ENCODE measurements around the gene SMS. TPM values are rescaled to one million over a fixed set of nuclear protein-coding genes. Genes with fewer than 3 reads are reported as not detected.

SMS gene
- total and polyA plus RNA-seq, 2 of the 13 experiments (the other 11 are each of a cell fraction or from before 2014, with no cell fraction given): 40.5 to 91.9 TPM

- Histone ChIP-seq H3K4me3 (replicated peaks in 1 of 3; ENCODE audit: insufficient read depth in 1 of 3, low read depth in 2 of 3, low read length in 3 of 3) (no peak overlapping the region), H3K9ac (ENCODE audit: insufficient read depth, low read depth, low read length) (no peak overlapping the region), H3K27me3 (ENCODE audit: control insufficient read depth in 1 of 2, insufficient read depth in 2 of 2, low read length in 2 of 2) (no peaks in the 10 kb centered on the region), H3K9me3 (ENCODE audit: low read length) (no peaks in the 10 kb centered on the region), H3K36me3 (replicated peaks in 1 of 2; ENCODE audit: control insufficient read depth in 1 of 2, insufficient read depth in 2 of 2, low read length in 2 of 2) (peaks cover 0 to 29% of the 10 kb centered on the region in 2 experiments; a peak in 4 of 5 replicates), H2AFZ (ENCODE audit: low read length) (no peak overlapping the region), H3K4me2 (ENCODE audit: low read depth, low read length) (no peak overlapping the region), H4K20me1 (ENCODE audit: insufficient read depth, low read length) (no peaks in the 10 kb centered on the region), H3K4me1 (ENCODE audit: insufficient read depth, low read length) (no peaks in the 10 kb centered on the region), H3K79me2 (ENCODE audit: insufficient read depth, low read length) (no peaks in the 10 kb centered on the region), H3K27ac (ENCODE audit: extremely low read length, insufficient read depth, low read length) (no peak overlapping the region)
- no peak for ATAC-seq
- no peak for DNase-seq (ENCODE audit: low spot score)
- in situ Hi-C loops (cut with HindIII; ENCODE audit: extremely low pct_ligation_motif_present, low pct_unique_long_range_greater_than_20kb): loop anchor here (25.0 kb wide), 1 partner anchor 196 kb away; no protein-coding TSS in a partner anchor
- no peak for TF ChIP-seq RELA (CRISPR knock-in tag; IDR thresholded peaks at IDR 0.05)
- TF ChIP-seq HIVEP1 (CRISPR knock-in tag; IDR thresholded peaks at IDR 0.05): no peak
- no peak for TF ChIP-seq ZNF841 (CRISPR knock-in tag; IDR thresholded peaks at IDR 0.05; ENCODE audit: borderline replicate concordance)
- no peak for TF ChIP-seq REXO4 (CRISPR knock-in tag; IDR thresholded peaks at IDR 0.05; ENCODE audit: borderline replicate concordance)
- POLR2A ChIA-PET: no interaction called here
- CTCF ChIA-PET (ENCODE audit: low intra/inter-chr PET ratio, low total read pairs): no interaction called here
- 100% methylated on average over 8 of the region's 8 CpGs for WGBS (ENCODE audit: low lambda C conversion rate)
- no TSS peak for BruUV-seq (replicated peaks)
- no peak for FAIRE-seq
- intact Hi-C loops (cut with micrococcal nuclease; ENCODE audit: unreplicated experiment): no loop called here
Observed at GRCh38 chrX:21990832-21991231, 50.3 kb downstream of the SMS start.

GRCh38 chrX:21991504-21991903 lies 51.0 kb downstream of the SMS start:
- Histone ChIP-seq H3K4me1 (ENCODE audit: insufficient read depth, low read length) (no peaks in the 10 kb centered on the region), H3K9ac (ENCODE audit: insufficient read depth, low read depth, low read length) (no peak overlapping the region), H4K20me1 (ENCODE audit: insufficient read depth, low read length) (no peaks in the 10 kb centered on the region), H3K4me2 (ENCODE audit: low read depth, low read length) (no peak overlapping the region), H2AFZ (ENCODE audit: low read length) (no peak overlapping the region), H3K79me2 (ENCODE audit: insufficient read depth, low read length) (no peaks in the 10 kb centered on the region), H3K27ac (ENCODE audit: extremely low read length, insufficient read depth, low read length) (no peak overlapping the region), H3K4me3 (replicated peaks in 1 of 3; ENCODE audit: insufficient read depth in 1 of 3, low read depth in 2 of 3, low read length in 3 of 3) (no peak overlapping the region), H3K27me3 (ENCODE audit: control insufficient read depth in 1 of 2, insufficient read depth in 2 of 2, low read length in 2 of 2) (no peaks in the 10 kb centered on the region), H3K36me3 (replicated peaks in 1 of 2; ENCODE audit: control insufficient read depth in 1 of 2, insufficient read depth in 2 of 2, low read length in 2 of 2) (peaks cover 0 to 26% of the 10 kb centered on the region in 2 experiments; a peak in 4 of 5 replicates), H3K9me3 (ENCODE audit: low read length) (no peaks in the 10 kb centered on the region)
- no peak for FAIRE-seq
- intact Hi-C loops (cut with micrococcal nuclease; ENCODE audit: unreplicated experiment): no loop called here
- DNase-seq (ENCODE audit: low spot score): no peak
- WGBS (ENCODE audit: low lambda C conversion rate): 100% methylated on average over 3 of the region's 3 CpGs
- BruUV-seq (replicated peaks): no TSS peak
- CTCF ChIA-PET (ENCODE audit: low intra/inter-chr PET ratio, low total read pairs): no interaction called here
- in situ Hi-C loops (cut with HindIII; ENCODE audit: extremely low pct_ligation_motif_present, low pct_unique_long_range_greater_than_20kb): loop anchor here (25.0 kb wide), 1 partner anchor 196 kb away; no protein-coding TSS in a partner anchor
- POLR2A ChIA-PET: no interaction called here
- ATAC-seq: no peak
- TF ChIP-seq ZNF431 (CRISPR knock-in tag; IDR thresholded peaks at IDR 0.05; ENCODE audit: borderline replicate concordance, low read depth): no peak
- TF ChIP-seq MAZ (IDR thresholded peaks at IDR 0.05; ENCODE audit: borderline replicate concordance, low read depth, low read length): no peak
- TF ChIP-seq MAZ (CRISPR knock-in tag; IDR thresholded peaks at IDR 0.05; ENCODE audit: low read depth): no peak
- TF ChIP-seq RFXANK (CRISPR knock-in tag; IDR thresholded peaks at IDR 0.05): no peak
- no peak for TF ChIP-seq MYNN (CRISPR knock-in tag; IDR thresholded peaks at IDR 0.05; ENCODE audit: low read depth)
- TF ChIP-seq DZIP1 (CRISPR knock-in tag; IDR thresholded peaks at IDR 0.05): no peak
- TF ChIP-seq NCOA1 (CRISPR knock-in tag; IDR thresholded peaks at IDR 0.05): no peak
- no peak for TF ChIP-seq EP300 (IDR thresholded peaks at IDR 0.05; ENCODE audit: low read depth in 2 of 2, low read length in 2 of 2)
- TF ChIP-seq EP300 (CRISPR knock-in tag; IDR thresholded peaks at IDR 0.05; ENCODE audit: borderline replicate concordance): no peak
- TF ChIP-seq KDM1A (CRISPR knock-in tag; IDR thresholded peaks at IDR 0.05): no peak

Measured in HepG2 (cell line).